NCI-H2107 treated with DMSO at 0.1 percent for 48 hours (cell line): Measurements from ENCODE around the gene UXS1.

Experiments used
- DNase-seq: peaks from one replicate; lab custom pipeline; 2025; ENCODE audit not compliant: unreplicated experiment; lab: John Stamatoyannopoulos, UW

Gene UXS1

DNA sequence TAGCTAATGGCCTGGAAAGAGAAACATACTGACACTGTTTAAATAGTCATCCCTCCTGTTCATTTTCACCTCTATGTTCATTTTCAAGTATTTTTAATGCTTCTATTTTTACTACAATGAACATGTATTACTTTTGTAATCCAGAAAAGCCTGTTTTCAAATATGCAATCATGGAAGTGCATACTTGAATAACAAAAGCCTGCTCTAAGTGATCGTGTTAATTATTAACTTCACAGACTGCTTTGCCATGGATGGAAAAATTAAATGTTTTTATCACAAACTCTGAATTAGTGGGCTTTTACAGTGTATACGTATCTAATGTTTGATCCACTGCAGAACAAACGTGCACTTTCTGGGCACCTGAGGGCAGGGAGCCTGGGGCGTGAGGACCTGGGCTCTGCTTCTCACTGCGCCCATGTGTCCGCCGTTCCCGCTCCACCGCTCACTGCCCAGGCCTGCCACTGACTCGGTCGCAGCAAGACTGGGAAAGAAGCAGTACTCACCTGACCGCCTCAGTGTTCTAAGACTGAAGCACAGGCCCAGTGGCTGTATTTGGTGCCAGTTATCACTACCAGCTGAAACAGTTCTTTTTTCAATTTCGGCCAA is 80.6 kb downstream of the UXS1 start:
- DNase-seq, result no peak

DNA sequence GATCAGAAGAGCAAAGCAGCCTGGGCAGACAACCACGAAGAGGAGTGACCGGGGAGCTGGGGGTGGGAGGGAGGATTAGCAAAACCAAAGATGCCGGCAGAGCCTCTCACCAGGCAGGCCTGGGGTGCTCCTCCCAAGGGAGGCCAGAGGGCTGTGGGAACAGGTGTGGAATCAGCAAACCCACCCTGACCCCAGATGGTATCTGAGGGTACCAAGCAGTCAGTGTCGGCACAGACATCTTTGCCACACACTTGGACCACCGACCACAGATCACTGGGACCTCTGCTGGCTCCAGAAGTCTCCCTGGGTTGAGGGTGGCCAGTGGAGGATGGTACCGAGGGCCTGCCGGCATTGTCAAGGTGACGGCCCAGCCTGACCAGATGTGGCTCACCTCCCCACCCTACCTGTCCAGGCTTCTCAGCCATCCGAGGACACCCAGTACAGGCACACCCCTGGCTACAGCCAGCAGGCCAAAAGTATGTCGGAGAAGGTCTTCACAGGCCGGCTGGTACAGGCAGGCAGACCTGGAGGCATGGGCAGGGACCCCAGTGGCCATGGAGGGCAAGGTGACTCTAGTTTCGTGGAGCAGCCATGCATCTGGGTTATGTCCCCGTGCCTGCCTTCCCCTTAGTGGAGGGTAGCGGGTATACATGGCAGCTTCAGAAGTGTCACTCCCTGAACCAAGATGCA is 82.1 kb downstream of the UXS1 start:
- no peak for DNase-seq

DNA sequence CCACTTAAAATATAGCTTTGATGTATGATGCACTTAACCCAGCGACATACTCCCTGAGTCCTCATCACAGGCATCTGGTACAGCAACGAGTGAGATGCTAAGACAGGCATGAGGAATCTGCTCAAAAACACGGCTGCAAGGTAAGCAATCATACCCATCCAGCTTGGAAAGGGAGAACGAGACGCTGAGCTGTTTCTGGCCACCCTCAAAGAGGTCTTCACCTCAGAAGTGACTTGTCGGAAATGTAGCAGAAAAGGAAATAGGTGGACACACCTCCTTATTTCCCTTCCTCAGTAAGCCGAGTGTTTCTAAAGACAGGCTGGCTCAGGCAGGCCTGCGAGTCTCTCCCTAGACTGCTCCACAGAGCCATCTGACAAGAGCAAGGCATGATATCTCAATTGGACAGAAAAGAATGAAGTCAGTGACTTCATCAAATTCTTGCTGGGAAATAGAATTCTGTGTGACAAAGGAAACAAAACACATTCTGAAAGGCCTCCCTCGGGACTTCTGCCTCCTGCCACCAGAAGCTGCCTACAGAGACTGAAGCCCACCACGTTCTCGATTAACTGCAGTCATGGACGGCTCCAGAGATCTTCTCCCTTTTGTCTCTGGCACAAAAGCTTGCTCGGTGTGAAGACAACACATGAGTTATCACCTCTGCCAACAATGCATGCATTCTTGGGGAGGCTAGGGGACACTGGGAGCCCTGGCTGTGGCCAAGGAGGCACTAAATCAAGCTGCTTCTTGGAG is 84.3 kb downstream of the UXS1 start:
- DNase-seq, result no peak

GRCh38 chr2:106108791-106109190 is 85.3 kb downstream of the UXS1 start:
- DNase-seq, result no peak

GRCh38 chr2:106108351-106108750 is 85.8 kb downstream of the UXS1 start:
- DNase-seq, result no peak

DNA sequence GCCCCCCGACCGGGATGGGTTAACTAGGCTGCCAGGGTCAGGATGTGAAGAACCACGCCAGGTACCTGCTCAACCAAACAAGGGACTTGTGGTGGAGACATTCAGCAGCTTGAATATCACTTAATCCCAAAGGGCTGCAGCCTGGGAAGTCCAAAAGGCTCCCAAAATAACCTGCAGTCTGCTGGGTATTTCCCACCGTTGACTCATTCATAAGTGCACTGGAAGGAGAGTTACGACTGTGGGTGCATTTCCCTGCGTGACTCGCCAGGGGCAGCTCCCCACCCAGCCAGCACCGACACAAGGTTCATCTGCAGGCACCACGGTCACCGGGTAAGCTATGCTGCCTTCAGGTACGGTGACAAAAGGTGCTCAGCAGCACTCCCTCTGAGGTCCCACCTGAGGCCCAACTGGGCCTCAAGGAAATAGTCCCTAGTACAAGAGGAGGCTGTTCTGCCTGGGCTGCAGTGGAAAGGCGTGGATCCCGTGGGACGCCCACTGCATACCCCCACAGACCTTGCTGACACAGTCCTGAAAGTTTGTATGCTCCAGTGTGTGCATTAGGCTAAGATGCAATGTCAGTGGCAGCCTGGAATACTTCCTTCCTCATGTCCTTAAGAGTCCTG is 86.5 kb downstream of the UXS1 start:
- DNase-seq, result no peak

GRCh38 chr2:106106622-106107508 is 87.2 kb downstream of the UXS1 start:
- DNase-seq, result no peak

DNA sequence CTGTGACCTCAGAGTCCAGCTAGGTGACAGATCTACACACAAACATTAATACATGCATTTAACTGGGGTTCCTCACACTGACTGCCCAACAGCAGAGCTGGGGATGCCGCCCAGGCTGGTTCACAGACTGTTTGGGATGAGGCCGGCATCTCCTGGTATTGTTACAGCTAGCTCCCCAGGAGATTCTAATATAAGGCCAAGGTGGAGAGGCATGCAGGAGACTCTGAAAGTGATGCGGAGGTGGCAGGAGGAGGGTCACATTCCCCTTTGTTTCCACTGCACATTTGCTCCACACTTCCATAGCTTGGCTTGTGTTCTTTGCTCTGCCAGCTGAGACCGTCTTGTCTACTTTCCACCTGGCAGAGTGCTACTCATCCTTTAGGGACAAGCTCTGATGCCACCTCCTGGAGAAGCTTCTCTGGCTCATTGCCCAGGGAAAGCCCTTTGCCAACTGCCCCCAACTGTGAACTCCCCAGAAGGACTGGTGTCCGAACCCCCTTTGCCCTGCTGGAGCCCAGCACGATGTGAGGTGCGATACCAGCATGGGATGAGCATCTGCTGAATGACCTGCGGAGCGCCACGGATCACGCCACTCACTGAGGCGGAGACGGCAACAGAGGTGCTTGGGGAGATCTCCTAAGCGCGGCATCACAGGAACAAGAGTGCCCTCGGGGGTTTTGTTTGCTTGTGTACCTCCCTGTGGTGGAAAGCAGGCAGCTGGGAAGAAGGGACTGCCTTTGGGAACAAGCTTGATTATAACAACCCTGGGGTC is 88.8 kb downstream of the UXS1 start:
- no peak for DNase-seq

DNA sequence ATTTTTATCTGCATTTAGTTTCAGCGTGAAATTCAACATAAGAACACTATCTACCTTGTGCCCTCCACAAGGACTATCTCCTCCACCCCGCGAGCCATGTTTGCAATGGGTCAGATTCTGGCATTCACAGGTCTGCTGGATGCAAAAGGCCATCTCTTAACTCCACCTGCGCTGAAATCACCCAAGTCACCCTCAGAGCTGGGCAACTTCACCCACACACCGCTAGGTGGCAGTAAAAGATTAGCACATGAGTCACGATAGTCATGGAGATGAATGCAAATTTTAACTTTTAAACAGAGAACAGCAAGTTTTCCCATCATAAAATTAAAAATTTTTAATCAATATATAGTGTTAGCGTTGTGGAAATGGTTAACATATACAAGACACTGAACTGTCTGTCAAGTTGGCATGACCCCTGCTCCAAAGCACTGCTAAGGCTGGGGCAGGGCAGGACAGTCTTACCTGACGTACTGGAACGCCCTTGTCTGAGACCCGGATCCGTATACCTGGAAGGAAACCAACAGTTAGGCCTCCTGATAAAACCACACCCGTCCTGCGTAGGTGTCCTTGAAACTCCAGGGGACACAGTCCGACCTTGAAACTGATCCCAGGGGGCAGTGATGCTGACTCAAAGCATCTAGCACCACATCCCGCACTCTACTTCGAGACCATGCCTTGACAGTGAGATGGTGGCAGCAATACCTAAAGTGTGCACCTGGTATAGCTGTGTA is 89.6 kb downstream of the UXS1 start:
- DNase-seq, result peak; percentile 41

- DNase-seq, result no peak
These were observed 94.4 kb downstream of the UXS1 start for GRCh38 chr2:106099691-106100090.

- DNase-seq, result no peak
These were observed 95.4 kb downstream of the UXS1 start for GRCh38 chr2:106098664-106099063.

DNA sequence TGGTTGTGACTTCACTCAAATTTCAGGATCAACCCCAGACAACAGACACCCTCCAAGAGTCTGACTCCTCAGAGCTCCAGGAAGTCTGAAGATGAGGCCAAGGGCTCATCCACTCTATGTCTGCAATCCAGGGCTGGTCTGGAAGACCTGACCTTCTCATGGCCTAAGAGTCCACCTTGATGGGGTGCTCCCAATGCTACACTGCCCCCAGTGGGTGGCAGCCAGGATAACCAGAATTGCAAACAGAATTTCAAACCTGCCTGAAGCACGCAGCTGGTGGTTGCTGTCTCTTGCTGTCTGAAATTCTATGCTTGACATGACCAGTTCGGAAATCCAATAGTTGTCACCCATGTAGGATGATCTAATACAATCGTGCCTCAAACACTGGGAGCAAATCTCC is 96.0 kb downstream of the UXS1 start:
- DNase-seq, result no peak

GRCh38 chr2:106097038-106098000 is 96.8 kb downstream of the UXS1 start:
- DNase-seq, result no peak

DNA sequence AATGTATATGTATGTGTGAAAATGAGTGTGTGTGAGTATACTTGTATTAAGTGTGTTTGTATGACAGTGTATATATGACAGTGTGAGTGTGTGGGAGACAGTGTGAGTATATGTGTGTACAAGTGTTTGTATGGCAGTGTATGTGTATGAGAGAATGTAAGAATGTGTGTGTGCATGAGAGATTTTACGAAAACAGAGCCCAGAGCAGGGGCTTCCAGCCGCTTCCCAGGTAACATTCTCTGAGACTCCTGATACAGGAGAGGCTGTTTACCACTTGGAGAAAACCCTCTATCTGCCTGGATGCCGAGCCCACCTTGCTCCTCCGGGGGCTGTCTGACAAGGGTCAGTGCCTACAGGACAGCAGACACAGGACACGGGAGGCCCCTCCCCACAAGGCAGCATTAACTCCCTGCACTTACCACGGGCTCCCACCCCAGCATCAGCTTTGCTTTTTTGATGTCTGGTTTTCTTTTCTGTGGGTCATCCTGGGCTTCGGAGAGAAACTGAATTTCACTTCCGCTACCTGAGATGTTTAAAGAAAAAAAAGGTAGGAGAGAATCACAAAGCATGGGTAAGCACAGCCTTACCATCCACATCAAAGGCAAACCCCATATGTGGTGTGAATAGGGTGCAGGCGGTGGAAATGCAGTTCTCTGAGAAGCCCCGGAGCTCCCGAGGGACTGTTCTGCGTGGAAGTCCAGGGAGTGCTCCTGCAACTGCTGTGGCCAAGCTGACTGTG is 97.6 kb downstream of the UXS1 start:
- DNase-seq, result no peak

- no peak for DNase-seq
These were observed 98.4 kb downstream of the UXS1 start for GRCh38 chr2:106095478-106096298.

DNA sequence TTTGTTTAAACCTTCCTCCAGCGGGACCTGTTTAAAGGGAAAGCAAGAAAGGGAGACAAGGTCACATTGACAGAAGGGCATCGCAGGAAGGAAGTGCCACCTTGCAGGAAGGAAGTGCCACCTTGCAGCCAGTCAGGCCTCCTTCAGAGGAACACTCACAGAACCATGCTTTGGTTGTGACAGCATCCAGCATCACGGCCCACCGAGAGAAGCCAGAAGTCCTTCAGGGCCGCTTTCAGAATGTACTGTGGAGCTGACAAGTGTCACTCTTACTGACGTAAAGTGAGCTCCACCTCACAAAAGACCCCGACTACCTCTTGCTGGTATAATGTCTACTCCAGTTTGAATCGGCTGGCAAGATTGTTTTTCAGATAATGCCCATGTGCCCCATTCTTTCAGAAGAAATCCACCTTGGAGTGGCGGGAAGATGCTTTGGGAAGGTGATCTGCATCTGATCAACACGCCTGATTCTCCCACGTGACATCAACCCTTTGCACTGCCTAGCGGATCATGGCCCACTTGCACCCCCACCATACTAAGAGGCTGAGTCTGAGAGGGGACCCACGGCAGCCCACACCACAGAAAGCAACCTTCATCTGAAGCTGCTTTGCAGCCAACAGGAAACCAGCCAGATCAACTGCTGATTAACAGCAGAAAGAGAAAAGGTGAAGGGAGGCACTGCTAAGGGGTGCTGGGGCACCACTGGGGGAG is 99.8 kb downstream of the UXS1 start:
- DNase-seq, result no peak
